HepG2 (cell line): ENCODE data around the gene KLHL33. TPM values are rescaled to one million over a fixed set of nuclear protein-coding genes. Genes with fewer than 3 reads are reported as not detected.

Source experiments
- ATAC-seq: fragments of 200-7000 bp; cut with Tn5 transposase; 3 replicates; pipeline ENCODE4 v1.9.1; 2020; ENCODE audit warnings: mild to moderate bottlenecking, moderate library complexity
- BruUV-seq: library from RNA; stranded (reverse); fragments of 400-500 nt; replicated peaks from 2 replicates; lab custom pipeline; 2021; lab: Mats Ljungman, UMichigan
- CTCF ChIA-PET: fragments of 300-600 bp; formaldehyde crosslinking; extraction: SDS; loops from one replicate; lab custom pipeline; 2021; ENCODE audit warnings: low total read pairs, inconsistent platforms, low intra/inter-chr PET ratio; lab: Yijun Ruan, JAX
- POLR2A ChIA-PET: fragments of 350-600 bp; sonication (Branson Sonifier 250); formaldehyde crosslinking; loops from one replicate; lab custom pipeline; 2020; ENCODE audit warnings: antibody characterized with exemption, inconsistent platforms; lab: Yijun Ruan, JAX
- DNase-seq: peaks from one replicate; pipeline ENCODE4 v3.0.0-alpha.2; 2015; ENCODE audit warnings: low spot score
- FAIRE-seq: peaks from 3 replicates; lab custom pipeline; 2011; peaks lifted over from hg19 to GRCh38; lab: Jason Lieb, UNC
- H2AFZ ChIP-seq: one replicate; pipeline ENCODE4 v1.6.1; 2011; ENCODE audit warnings: low read length, inconsistent platforms
- H3K27ac ChIP-seq: fragments of 300-600 bp; 3 replicates; pipeline ENCODE4 v1.8.0; 2011; ENCODE audit warnings: mixed run types, mild to moderate bottlenecking, mixed read lengths, low read length, inconsistent platforms; ENCODE audit not compliant: insufficient read depth; ENCODE audit errors: extremely low read length
- H3K27me3 ChIP-seq, 2 experiments: fragments of 200-600 bp in 1 of 2; 2 replicates in 1 of 2; 3 replicates in 1 of 2; pipeline versions ENCODE4 v1.6.0 to v1.8.0; 2011; ENCODE audit warnings: low read length in 2 of 2, mild to moderate bottlenecking in 2 of 2, moderate library complexity in 2 of 2, inconsistent platforms in 1 of 2; ENCODE audit not compliant: insufficient read depth in 2 of 2, control insufficient read depth in 1 of 2
- H3K36me3 ChIP-seq, 2 experiments: fragments of 200-600 bp in 1 of 2; replicated peaks in 1 of 2; 2 replicates in 1 of 2; 3 replicates in 1 of 2; pipeline versions ENCODE4 v1.5.1 to v1.8.0; 2011; ENCODE audit warnings: low read length in 2 of 2, inconsistent platforms in 1 of 2; ENCODE audit not compliant: insufficient read depth in 2 of 2, control insufficient read depth in 1 of 2
- H3K4me1 ChIP-seq: 2 replicates; pipeline ENCODE4 v1.5.1; 2012; ENCODE audit warnings: low read length, inconsistent platforms; ENCODE audit not compliant: insufficient read depth
- H3K4me2 ChIP-seq: 2 replicates; pipeline ENCODE4 v1.6.0; 2011; ENCODE audit warnings: low read depth, low read length, inconsistent platforms
- H3K4me3 ChIP-seq, 3 experiments: fragments of 200-600 bp in 1 of 3; sonication (generic), shearing (Covaris generic) in 1 of 3; replicated peaks in 1 of 3; 2 replicates each; pipeline ENCODE4 v1.5.1; 2011 to 2016; ENCODE audit warnings: low read length in 3 of 3, inconsistent platforms in 2 of 3, low read depth in 2 of 3, mild to moderate bottlenecking in 2 of 3, control low read depth in 1 of 3, mixed read lengths in 1 of 3; ENCODE audit not compliant: insufficient read depth in 1 of 3
- H3K79me2 ChIP-seq: one replicate; pipeline ENCODE4 v1.6.1; 2011; ENCODE audit warnings: low read length, inconsistent platforms; ENCODE audit not compliant: insufficient read depth
- H3K9ac ChIP-seq: 2 replicates; pipeline ENCODE4 v1.6.0; 2011; ENCODE audit warnings: mild to moderate bottlenecking, low read depth, low read length, inconsistent platforms; ENCODE audit not compliant: insufficient read depth
- H3K9me3 ChIP-seq: 2 replicates; pipeline ENCODE4 v1.5.1; 2012; ENCODE audit warnings: mild to moderate bottlenecking, low read length
- H4K20me1 ChIP-seq: 2 replicates; pipeline ENCODE4 v1.6.0; 2011; ENCODE audit warnings: inconsistent platforms, mild to moderate bottlenecking, low read length, moderate library complexity; ENCODE audit not compliant: insufficient read depth
- AKAP8 ChIP-seq: sonication (generic); formaldehyde crosslinking; IDR thresholded peaks from 2 replicates; pipeline ENCODE4 v1.5.1; 2020; ENCODE audit warnings: mild to moderate bottlenecking, missing genetic modification reagents
- ATF6 ChIP-seq: sonication (generic); formaldehyde crosslinking; conservative IDR thresholded peaks from 2 replicates; pipeline ENCODE4 v1.4.0; 2020; ENCODE audit warnings: missing genetic modification reagents
- BHLHE40 ChIP-seq: IDR thresholded peaks from 2 replicates; pipeline ENCODE4 v1.6.1; 2011; ENCODE audit warnings: low read length, improper control_type of control experiment
- ISX ChIP-seq: sonication (generic); formaldehyde crosslinking; conservative IDR thresholded peaks from 2 replicates; pipeline ENCODE4 v1.5.0; 2020; ENCODE audit warnings: missing genetic modification reagents
- NFYC ChIP-seq: IDR thresholded peaks from 2 replicates; pipeline ENCODE4 v1.6.1; 2016; ENCODE audit warnings: missing genetic modification reagents, missing compliant biosample characterization
- POLR2G ChIP-seq: fragments of 200-400 bp; formaldehyde crosslinking; IDR thresholded peaks from 2 replicates; pipeline ENCODE4 v1.6.1; 2018; ENCODE audit warnings: mild to moderate bottlenecking, low read depth, low read length, moderate library complexity
- PRDM15 ChIP-seq: sonication (generic); formaldehyde crosslinking; IDR thresholded peaks from 2 replicates; pipeline ENCODE4 v1.4.0; 2020; ENCODE audit warnings: missing genetic modification reagents
- SNAPC4 ChIP-seq: sonication (generic); formaldehyde crosslinking; IDR thresholded peaks from 2 replicates; pipeline ENCODE4 v1.4.0; 2020; ENCODE audit warnings: mild to moderate bottlenecking, missing genetic modification reagents
- SRY ChIP-seq: sonication (generic); formaldehyde crosslinking; IDR thresholded peaks from 2 replicates; pipeline ENCODE4 v1.8.0; 2022; ENCODE audit warnings: mild to moderate bottlenecking, missing genetic modification reagents
- TAF1 ChIP-seq: sonication (generic); formaldehyde crosslinking; IDR thresholded peaks from 2 replicates; pipeline ENCODE4 v1.4.0; 2020; ENCODE audit warnings: missing genetic modification reagents
- ZBTB3 ChIP-seq: sonication (generic); formaldehyde crosslinking; IDR thresholded peaks from 2 replicates; pipeline ENCODE4 v1.4.0; 2020; ENCODE audit warnings: low read depth, mild to moderate bottlenecking, moderate library complexity, missing genetic modification reagents, borderline replicate concordance
- ZFYVE20 ChIP-seq: sonication (generic); formaldehyde crosslinking; IDR thresholded peaks from 2 replicates; pipeline ENCODE4 v1.8.0; 2023; ENCODE audit warnings: low read depth, mild to moderate bottlenecking, moderate library complexity, missing genetic modification reagents, borderline replicate concordance
- ZKSCAN1 ChIP-seq: fragments of 150-350 bp; IDR thresholded peaks from 2 replicates; pipeline ENCODE4 v1.6.1; 2014; ENCODE audit warnings: low read length
- ZNF263 ChIP-seq: sonication (generic); formaldehyde crosslinking; IDR thresholded peaks from 2 replicates; pipeline ENCODE4 v1.4.0; 2020; ENCODE audit warnings: missing genetic modification reagents
- ZNF530 ChIP-seq: sonication (generic); formaldehyde crosslinking; IDR thresholded peaks from 2 replicates; pipeline ENCODE4 v1.5.0; 2020; ENCODE audit warnings: low read depth, mild to moderate bottlenecking, missing genetic modification reagents
- ZSCAN25 ChIP-seq: sonication (generic); formaldehyde crosslinking; IDR thresholded peaks from 2 replicates; pipeline ENCODE4 v1.8.0; 2022; ENCODE audit warnings: mild to moderate bottlenecking, missing genetic modification reagents
- WGBS: methylation state at CpG from one replicate; pipeline ENCODE4 v1.1.6; 2017; ENCODE audit warnings: low lambda C conversion rate; 5-methylcytosine and 5-hydroxymethylcytosine counted together
- in situ Hi-C: cut with HindIII; loops from 2 replicates; pipeline ENCODE4 v1.10.0; 2017; ENCODE audit warnings: low pct_unique_long_range_greater_than_20kb; ENCODE audit not compliant: extremely low pct_ligation_motif_present
- intact Hi-C: fragments of 100-400 bp; cut with micrococcal nuclease; formaldehyde crosslinking; loops from one replicate; pipeline ENCODE4 v1.10.0; 2022; ENCODE audit not compliant: unreplicated experiment
- polyA plus RNA-seq, 8 experiments: library from polyadenylated mRNA; depleted of rRNA in 3 of 8; stranded (reverse) in 7 of 8; unstranded in 1 of 8; fragments of >200 nt; fragmentation: Illumina TruSeq in 4 of 8; extraction: Trizol in 4 of 8; gene quantifications; 2 replicates each; pipeline versions ENCODE4 v1.2.1 to v1.2.3, GENCODE V29; 2011 to 2016; ENCODE audit warnings: low read depth in 4 of 8, missing spikeins in 1 of 8, mixed read lengths in 1 of 8; ENCODE audit not compliant: insufficient read depth in 1 of 8
- total RNA-seq, 5 experiments: library from RNA; depleted of rRNA; stranded (reverse); fragments of >200 nt; fragmentation: Illumina TruSeq; extraction: Trizol; gene quantifications; 2 replicates each; pipeline ENCODE4 v1.2.3, GENCODE V29; 2016; ENCODE audit warnings: low read depth in 1 of 5

KLHL33 gene
- total and polyA plus RNA-seq, 2 of the 13 experiments (the other 11 are each of a cell fraction or from before 2014, with no cell fraction given): not detected

GRCh38 chr14:20476776-20477175 is 40.8 kb upstream of the KLHL33 start:
- H3K4me2 ChIP-seq: no peak overlapping the region
- DNase-seq: no peak
- peaks cover 16% of the 10 kb centered on the region for H3K4me1 ChIP-seq
- POLR2A ChIA-PET: interaction anchor here (0.8 kb wide), 1 partner anchor 15 kb away, joined by 3 read pairs; the partner anchor contains the start of gene PIP4P1
- in situ Hi-C loops: no loop called here
- H2AFZ ChIP-seq: no peak overlapping the region
- no peak overlapping the region for H3K9ac ChIP-seq
- WGBS: 97% methylated on average over 5 of the region's 5 CpGs
- ATAC-seq: no peak
- CTCF ChIA-PET: no interaction called here
- no peak overlapping the region for H3K4me3 ChIP-seq
- no peaks in the 10 kb centered on the region for H4K20me1 ChIP-seq
- H3K27ac ChIP-seq: no peak overlapping the region
- H3K79me2 ChIP-seq: no peaks in the 10 kb centered on the region
- no peaks in the 10 kb centered on the region for H3K27me3 ChIP-seq
- peaks cover 19 to 45% of the 10 kb centered on the region in 2 experiments for H3K36me3 ChIP-seq
- no TSS peak for BruUV-seq
- H3K9me3 ChIP-seq: no peaks in the 10 kb centered on the region
- intact Hi-C loops: no loop called here
- FAIRE-seq: no peak
- TF ChIP-seq NFYC (CRISPR knock-in tag) (no peak), AKAP8 (CRISPR knock-in tag) (no peak), ISX (CRISPR knock-in tag) (no peak), TAF1 (CRISPR knock-in tag) (no peak), ATF6 (CRISPR knock-in tag) (no peak), ZNF263 (CRISPR knock-in tag) (no peak), SNAPC4 (no peak), SRY (CRISPR knock-in tag) (no peak), PRDM15 (no peak), ZFYVE20 (no peak), ZBTB3 (CRISPR knock-in tag) (no peak), ZKSCAN1 (no peak), ZNF530 (CRISPR knock-in tag) (no peak), ZSCAN25 (CRISPR knock-in tag) (no peak), POLR2G (no peak), BHLHE40 (no peak)
